B cell (primary cell): ENCODE data around the gene LEMD1. TPM values are rescaled to one million over a fixed set of nuclear protein-coding genes. Genes with fewer than 3 reads are reported as not detected.
"Not testable (repeated sequence)": the region's sequence is repeated elsewhere in the genome, so short reads cannot be mapped to it uniquely, and the experiment has no call there.

Source experiments
- ATAC-seq: fragments of 200-7000 bp; cut with Tn5 transposase; one replicate; pipeline ENCODE4 v1.10.0; 2021; ENCODE audit warnings: low read depth, mild to moderate bottlenecking, moderate number of reproducible peaks, moderate library complexity
- CTCF ChIA-PET: fragments of 350-600 bp; sonication (Branson Sonifier 250); formaldehyde crosslinking; loops from one replicate; lab custom pipeline; 2021; ENCODE audit warnings: antibody characterized with exemption, inconsistent platforms; lab: Charles Lee
- POLR2A ChIA-PET: fragments of 350-600 bp; sonication (Branson Sonifier 250); formaldehyde crosslinking; loops from one replicate; lab custom pipeline; 2021; ENCODE audit warnings: antibody characterized with exemption; lab: Charles Lee
- DNase-seq: peaks from one replicate; pipeline ENCODE4 v3.0.0; 2013
- H2AFZ ChIP-seq: 2 replicates; pipeline ENCODE4 v1.6.1; 2012; ENCODE audit warnings: mild to moderate bottlenecking, low read depth, low read length; ENCODE audit not compliant: insufficient read depth, poor library complexity, severe bottlenecking
- H3K27ac ChIP-seq, 2 donors: 1 replicate in 1 of 2; 2 replicates in 1 of 2; pipeline ENCODE4 v1.5.1; 2012 to 2013; ENCODE audit warnings: low read length in 2 of 2, mild to moderate bottlenecking in 2 of 2, moderate library complexity in 1 of 2
- H3K27me3 ChIP-seq, 4 experiments: fragments of 200-600 bp in 1 of 4; sonication (generic) in 1 of 4; replicated peaks in 1 of 4; 1 replicate in 2 of 4; 2 replicates in 2 of 4; pipeline versions ENCODE4 v1.6.1 to v1.7.0; 2013 to 2016; ENCODE audit warnings: low read length in 3 of 4, mild to moderate bottlenecking in 2 of 4, mixed read lengths in 1 of 4, moderate library complexity in 1 of 4; ENCODE audit not compliant: insufficient read depth in 4 of 4, control insufficient read depth in 3 of 4; ENCODE audit errors: control extremely low read depth in 1 of 4
- H3K36me3 ChIP-seq, 2 experiments: replicated peaks in 1 of 2; 1 replicate in 1 of 2; 2 replicates in 1 of 2; pipeline versions ENCODE4 v1.6.1 to v1.7.1; 2013; ENCODE audit warnings: low read length in 1 of 2; ENCODE audit not compliant: insufficient read depth in 2 of 2, control insufficient read depth in 1 of 2; ENCODE audit errors: control extremely low read depth in 1 of 2, extremely low read depth in 1 of 2
- H3K4me1 ChIP-seq, 2 donors: fragments of 200-600 bp in 1 of 2; sonication (generic) in 1 of 2; 1 replicate in 1 of 2; 2 replicates in 1 of 2; pipeline versions ENCODE4 v1.5.1 to v1.6.1; 2013 to 2017; ENCODE audit warnings: low read length in 2 of 2; ENCODE audit not compliant: control insufficient read depth in 2 of 2, insufficient read depth in 2 of 2
- H3K4me2 ChIP-seq: replicated peaks from 2 replicates; pipeline ENCODE3; 2012; ENCODE audit warnings: mild to moderate bottlenecking, low read depth, low read length; ENCODE audit not compliant: poor library complexity, severe bottlenecking
- H3K4me3 ChIP-seq, 5 experiments: fragments of 200-600 bp in 1 of 5; sonication (generic) in 1 of 5; 1 replicate in 3 of 5; 2 replicates in 2 of 5; pipeline versions ENCODE4 v1.5.1 to v1.7.0; 2011 to 2016; ENCODE audit warnings: low read length in 4 of 5, mild to moderate bottlenecking in 4 of 5, low read depth in 2 of 5, control low read depth in 1 of 5, moderate library complexity in 1 of 5; ENCODE audit not compliant: insufficient read depth in 1 of 5; ENCODE audit errors: control extremely low read depth in 1 of 5, extremely low read depth in 1 of 5
- H3K79me2 ChIP-seq: fragments of 200-600 bp; sonication (generic); one replicate; pipeline ENCODE4 v1.6.0; 2016; ENCODE audit warnings: low read length; ENCODE audit not compliant: control insufficient read depth, insufficient read depth
- H3K9ac ChIP-seq: fragments of 200-600 bp; sonication (generic); 2 replicates; pipeline ENCODE4 v1.6.1; 2017; ENCODE audit warnings: mild to moderate bottlenecking, low read length, moderate library complexity
- H3K9me3 ChIP-seq, 3 donors: one replicate each; pipeline versions ENCODE4 v1.6.1 to v1.7.1; 2013; ENCODE audit warnings: low read length in 2 of 3; ENCODE audit not compliant: control insufficient read depth in 2 of 3, insufficient read depth in 1 of 3; ENCODE audit errors: control extremely low read depth in 1 of 3
- H4K20me1 ChIP-seq: 2 replicates; pipeline ENCODE4 v1.6.0; 2012; ENCODE audit warnings: mild to moderate bottlenecking, low read length; ENCODE audit not compliant: insufficient read depth, control insufficient read depth, poor library complexity, severe bottlenecking
- H3K27ac Mint-ChIP-seq: one replicate; pipeline ENCODE4 v1.8.0; 2021; ENCODE audit warnings: mixed read lengths
- H3K27me3 Mint-ChIP-seq: one replicate; pipeline ENCODE4 v1.8.0; 2021; ENCODE audit warnings: mixed read lengths
- H3K4me1 Mint-ChIP-seq: one replicate; pipeline ENCODE4 v1.8.0; 2021; ENCODE audit warnings: mixed read lengths
- H3K4me3 Mint-ChIP-seq: one replicate; pipeline ENCODE4 v1.8.0; 2021; ENCODE audit warnings: mixed read lengths
- H3K9me3 Mint-ChIP-seq: one replicate; pipeline ENCODE4 v1.8.0; 2022; ENCODE audit warnings: mixed read lengths; ENCODE audit not compliant: insufficient read depth
- CTCF ChIP-seq: fragments of 200-600 bp; IDR thresholded peaks from one replicate; pipeline ENCODE4 v1.8.0; 2022; ENCODE audit warnings: antibody characterized with exemption, mild to moderate bottlenecking
- EZH2 ChIP-seq: IDR thresholded peaks from 2 replicates; pipeline ENCODE4 v1.6.1; 2012; ENCODE audit warnings: borderline replicate concordance, low read depth, mild to moderate bottlenecking, moderate library complexity, low read length; ENCODE audit not compliant: insufficient read depth, poor library complexity, severe bottlenecking
- WGBS: methylation state at CpG from one replicate; pipeline ENCODE4 v1.1.5; 2013; ENCODE audit warnings: missing lambda C conversion rate; ENCODE audit not compliant: insufficient coverage; 5-methylcytosine and 5-hydroxymethylcytosine counted together
- intact Hi-C: fragments of 100-400 bp; cut with micrococcal nuclease; formaldehyde crosslinking; loops from one replicate; pipeline ENCODE4 v1.10.0; 2022
- polyA plus RNA-seq: library from polyadenylated mRNA; depleted of rRNA; stranded (reverse); fragments of >200 nt; gene quantifications from 2 replicates; pipeline ENCODE4 v1.2.3, GENCODE V29; 2012
- total RNA-seq, 2 donors: library from RNA; stranded (reverse); fragments of 120-200 nt in 1 of 2; gene quantifications; 1 replicate in 1 of 2; 2 replicates in 1 of 2; pipeline versions ENCODE4 v1.2.3 to v1.2.4, GENCODE V29; 2013 to 2022

LEMD1 gene
- total and polyA plus RNA-seq, 2 donors (not counting 1 experiment from before 2014, with no cell fraction given), result 0.57 TPM; not detected in 1

- CTCF ChIA-PET, result interaction anchor here (1.0 to 2.1 kb wide), 2 partner anchors 12 to 95 kb away, joined by 3 to 10 read pairs; no protein-coding TSS in a partner anchor
- WGBS, result 85% methylated on average over 4 of the region's 8 CpGs
- peaks cover 11% of the 10 kb centered on the region for H3K27me3 Mint-ChIP-seq
Observed at GRCh38 chr1:205365945-205366463, 55.9 kb downstream of the LEMD1 start.

GRCh38 chr1:205365086-205365485, 56.8 kb downstream of the LEMD1 start:
- H3K9me3 ChIP-seq, H4K20me1 ChIP-seq, H3K9me3 Mint-ChIP-seq, H3K4me1 ChIP-seq, H3K27me3 ChIP-seq, H3K27ac ChIP-seq, H3K4me1 Mint-ChIP-seq, H3K27ac Mint-ChIP-seq, ATAC-seq, intact Hi-C loops, H3K4me2 ChIP-seq, H3K4me3 Mint-ChIP-seq, H3K36me3 ChIP-seq, H3K4me3 ChIP-seq, H3K9ac ChIP-seq, DNase-seq, H3K79me2 ChIP-seq, H2AFZ ChIP-seq: not testable (repeated sequence)
- POLR2A ChIA-PET, result interaction anchor here (0.7 kb wide), 1 partner anchor 9 kb away, joined by 3 read pairs; no protein-coding TSS in a partner anchor
- CTCF ChIA-PET, result interaction anchor here (2.1 kb wide), 1 partner anchor 11 kb away, joined by 10 read pairs; no protein-coding TSS in a partner anchor
- peaks cover 11% of the 10 kb centered on the region for H3K27me3 Mint-ChIP-seq
- WGBS, result 96% methylated on average over 3 of the region's 8 CpGs

More at GRCh38 chr1:205365945-205366463, 55.9 kb downstream of the LEMD1 start:
- Histone ChIP-seq H3K79me2 (no peaks in the 10 kb centered on the region), H3K36me3 (no peaks in the 10 kb centered on the region), H3K9me3 (no peaks in the 10 kb centered on the region), H3K27me3 (peaks cover 0 to 2% (median 0%) of the 10 kb centered on the region in 4 experiments), H3K27ac (no peak overlapping the region), H2AFZ (no peak overlapping the region), H3K9ac (no peak overlapping the region), H3K4me3 (no peak overlapping the region), H3K4me1 (no peaks in the 10 kb centered on the region), H4K20me1 (no peaks in the 10 kb centered on the region), H3K4me2 (no peak overlapping the region)
- H3K9me3 Mint-ChIP-seq, result no peaks in the 10 kb centered on the region
- DNase-seq (no peak), ATAC-seq (no peak)
- H3K27ac Mint-ChIP-seq, result no peak overlapping the region
- intact Hi-C loops, result no loop called here
- no peaks in the 10 kb centered on the region for H3K4me1 Mint-ChIP-seq
- no peak overlapping the region for H3K4me3 Mint-ChIP-seq
- POLR2A ChIA-PET, result no interaction called here
- TF ChIP-seq CTCF, result no peak
- TF ChIP-seq EZH2, result no peak
